ENCODE data around the gene SUPV3L1.
"Not testable (repeated sequence)": the region's sequence is repeated elsewhere in the genome, so short reads cannot be mapped to it uniquely, and the experiment has no call there.

The SUPV3L1 gene

DNA sequence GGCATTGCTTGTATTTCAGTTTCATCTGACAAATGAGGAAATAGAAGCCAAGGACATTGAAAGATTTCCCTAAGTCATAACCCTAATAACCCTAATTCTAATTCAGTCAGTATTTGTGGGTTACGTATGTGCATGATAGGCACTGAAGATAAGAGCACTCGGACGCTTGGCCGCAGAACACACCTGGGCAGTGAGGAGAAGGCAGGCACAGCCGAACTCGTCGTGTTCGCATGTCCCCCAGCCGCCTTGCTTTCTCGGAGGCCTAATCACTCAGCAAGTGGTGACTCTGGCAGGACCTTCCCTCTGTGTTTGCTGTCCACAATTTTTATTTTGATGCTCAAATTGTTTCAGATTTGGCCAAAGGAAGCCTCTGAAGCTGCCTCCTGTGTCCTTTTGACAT is 63.8 kb downstream of the SUPV3L1 start:
- TF ChIP-seq, protein P1, sequence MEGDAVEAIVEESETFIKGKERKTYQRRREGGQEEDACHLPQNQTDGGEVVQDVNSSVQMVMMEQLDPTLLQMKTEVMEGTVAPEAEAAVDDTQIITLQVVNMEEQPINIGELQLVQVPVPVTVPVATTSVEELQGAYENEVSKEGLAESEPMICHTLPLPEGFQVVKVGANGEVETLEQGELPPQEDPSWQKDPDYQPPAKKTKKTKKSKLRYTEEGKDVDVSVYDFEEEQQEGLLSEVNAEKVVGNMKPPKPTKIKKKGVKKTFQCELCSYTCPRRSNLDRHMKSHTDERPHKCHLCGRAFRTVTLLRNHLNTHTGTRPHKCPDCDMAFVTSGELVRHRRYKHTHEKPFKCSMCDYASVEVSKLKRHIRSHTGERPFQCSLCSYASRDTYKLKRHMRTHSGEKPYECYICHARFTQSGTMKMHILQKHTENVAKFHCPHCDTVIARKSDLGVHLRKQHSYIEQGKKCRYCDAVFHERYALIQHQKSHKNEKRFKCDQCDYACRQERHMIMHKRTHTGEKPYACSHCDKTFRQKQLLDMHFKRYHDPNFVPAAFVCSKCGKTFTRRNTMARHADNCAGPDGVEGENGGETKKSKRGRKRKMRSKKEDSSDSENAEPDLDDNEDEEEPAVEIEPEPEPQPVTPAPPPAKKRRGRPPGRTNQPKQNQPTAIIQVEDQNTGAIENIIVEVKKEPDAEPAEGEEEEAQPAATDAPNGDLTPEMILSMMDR (IDR thresholded peaks at IDR 0.05; ENCODE audit: insufficient read depth, low read depth, low read length, missing control alignments), result no peak
- no peak overlapping the region for H3K4me3 ChIP-seq (ENCODE audit: low read length)
- no peak for DNase-seq (ENCODE audit: low read depth)

DNA sequence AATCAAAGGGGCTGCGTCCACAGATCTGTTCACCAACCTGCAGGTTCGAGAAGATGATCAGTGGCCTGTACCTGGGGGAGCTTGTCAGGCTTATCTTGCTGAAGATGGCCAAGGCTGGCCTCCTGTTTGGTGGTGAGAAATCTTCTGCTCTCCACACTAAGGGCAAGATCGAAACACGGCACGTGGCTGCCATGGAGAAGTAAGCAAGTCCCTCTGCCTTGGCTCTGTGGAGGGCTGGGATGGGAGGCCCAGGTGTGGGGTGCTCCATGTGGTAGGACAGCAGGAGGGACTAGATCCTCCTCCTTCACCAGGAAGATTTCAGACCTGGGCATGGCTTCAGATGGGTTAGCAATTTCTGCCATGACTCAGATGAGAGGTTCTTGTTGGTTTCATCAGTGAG is 66.0 kb downstream of the SUPV3L1 start:
- TF ChIP-seq, protein P1 (IDR thresholded peaks at IDR 0.05; ENCODE audit: insufficient read depth, low read depth, low read length, missing control alignments), result no peak
- no peak for DNase-seq (ENCODE audit: low read depth)
- H3K4me3 ChIP-seq (ENCODE audit: low read length), result no peak overlapping the region

DNA sequence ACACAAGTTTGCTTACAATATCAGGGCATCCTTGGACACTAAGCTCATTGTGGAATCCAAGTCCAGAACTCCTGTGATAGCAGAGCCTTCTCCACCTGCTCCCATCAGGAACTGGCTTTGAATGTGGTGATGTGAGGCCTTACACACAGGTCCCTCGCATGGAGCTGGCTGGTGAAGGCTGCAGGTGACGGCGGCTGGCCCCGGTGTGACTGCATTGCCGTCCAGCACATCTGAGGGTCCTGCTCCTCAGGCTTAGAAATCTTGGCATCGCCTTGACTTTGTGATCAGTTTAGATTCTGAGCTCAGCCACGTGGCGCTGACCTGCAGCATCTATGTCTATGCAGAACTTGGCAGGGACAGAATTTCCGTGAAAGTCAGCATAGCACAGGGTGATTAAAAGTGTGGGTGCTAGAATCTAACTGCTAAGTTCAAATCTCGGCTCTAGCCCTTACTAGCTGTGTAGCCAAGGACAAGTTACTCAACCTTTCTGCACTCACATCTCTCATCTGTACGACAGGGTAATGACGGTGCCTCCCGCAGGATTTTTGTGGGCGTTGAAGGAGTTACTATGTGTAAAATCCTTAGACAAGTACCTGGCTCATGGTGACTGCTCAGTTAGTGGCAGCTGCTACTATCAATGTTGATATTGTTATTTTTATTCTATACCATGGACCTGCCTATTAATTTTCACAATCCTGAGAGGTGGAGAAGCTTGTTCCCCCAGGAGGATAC is 66.7 kb downstream of the SUPV3L1 start:
- no peak overlapping the region for H3K4me3 ChIP-seq (ENCODE audit: low read length)
- TF ChIP-seq, protein P1 (IDR thresholded peaks at IDR 0.05; ENCODE audit: insufficient read depth, low read depth, low read length, missing control alignments), result no peak
- DNase-seq (ENCODE audit: low read depth), result no peak

DNA sequence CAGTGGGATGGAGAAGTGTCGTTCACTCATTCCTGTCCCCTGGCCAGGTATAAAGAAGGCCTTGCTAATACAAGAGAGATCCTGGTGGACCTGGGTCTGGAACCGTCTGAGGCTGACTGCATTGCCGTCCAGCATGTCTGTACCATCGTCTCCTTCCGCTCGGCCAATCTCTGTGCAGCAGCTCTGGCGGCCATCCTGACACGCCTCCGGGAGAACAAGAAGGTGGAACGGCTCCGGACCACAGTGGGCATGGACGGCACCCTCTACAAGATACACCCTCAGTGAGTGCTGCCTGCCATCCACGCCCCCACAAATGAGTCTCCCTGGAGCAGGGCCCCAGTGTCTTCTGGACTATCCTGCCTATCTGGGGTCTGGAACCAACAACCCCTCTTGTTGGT is 67.3 kb downstream of the SUPV3L1 start:
- TF ChIP-seq, protein P1 (IDR thresholded peaks at IDR 0.05; ENCODE audit: insufficient read depth, low read depth, low read length, missing control alignments), result no peak
- H3K4me3 ChIP-seq (ENCODE audit: low read length), result no peak overlapping the region
- no peak for DNase-seq (ENCODE audit: low read depth)

DNA sequence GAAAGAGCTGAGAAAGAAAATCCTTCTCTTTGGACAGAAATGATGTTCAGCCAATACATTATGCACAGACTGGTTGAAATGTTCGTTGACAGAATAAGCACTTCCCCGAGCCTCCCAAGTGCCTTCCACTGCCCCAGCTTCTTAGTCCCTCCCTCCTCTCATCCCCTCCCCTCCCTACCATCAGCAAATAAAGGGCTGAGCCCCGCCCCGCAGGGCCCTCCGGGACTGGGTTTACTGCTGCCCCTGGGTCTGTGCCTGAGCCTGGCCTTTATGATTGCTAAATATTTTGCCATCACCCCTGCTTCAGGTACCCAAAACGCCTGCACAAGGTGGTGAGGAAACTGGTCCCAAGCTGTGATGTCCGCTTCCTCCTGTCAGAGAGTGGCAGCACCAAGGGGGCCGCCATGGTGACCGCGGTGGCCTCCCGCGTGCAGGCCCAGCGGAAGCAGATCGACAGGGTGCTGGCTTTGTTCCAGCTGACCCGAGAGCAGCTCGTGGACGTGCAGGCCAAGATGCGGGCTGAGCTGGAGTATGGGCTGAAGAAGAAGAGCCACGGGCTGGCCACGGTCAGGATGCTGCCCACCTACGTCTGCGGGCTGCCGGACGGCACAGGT is 68.2 kb downstream of the SUPV3L1 start:
- TF ChIP-seq, protein P1 (IDR thresholded peaks at IDR 0.05; ENCODE audit: insufficient read depth, low read depth, low read length, missing control alignments), result no peak

DNA sequence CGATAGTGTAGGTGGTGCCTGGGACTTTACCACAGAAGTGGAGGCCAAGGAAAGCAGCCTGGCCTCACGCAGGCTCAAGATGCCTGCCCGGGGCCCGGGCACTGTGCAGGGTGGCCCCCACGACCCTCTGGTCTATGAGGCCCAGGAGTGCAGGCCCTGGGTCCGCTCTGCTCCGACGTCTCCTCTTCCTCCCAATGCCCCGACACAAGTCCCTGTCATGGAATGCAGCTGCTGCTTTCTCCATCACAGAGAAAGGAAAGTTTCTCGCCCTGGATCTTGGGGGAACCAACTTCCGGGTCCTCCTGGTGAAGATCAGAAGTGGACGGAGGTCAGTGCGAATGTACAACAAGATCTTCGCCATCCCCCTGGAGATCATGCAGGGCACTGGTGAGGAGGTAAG is 70.0 kb downstream of the SUPV3L1 start:
- TF ChIP-seq, protein P1 (IDR thresholded peaks at IDR 0.05; ENCODE audit: insufficient read depth, low read depth, low read length, missing control alignments), result no peak
- DNase-seq (ENCODE audit: low read depth), result no peak
- H3K4me3 ChIP-seq (ENCODE audit: low read length), result no peak overlapping the region

More for the DNA sequence above, 68.2 kb downstream of the SUPV3L1 start:
- no peak for DNase-seq (ENCODE audit: low read depth)
- H3K4me3 ChIP-seq (ENCODE audit: low read length), result no peak overlapping the region

DNA sequence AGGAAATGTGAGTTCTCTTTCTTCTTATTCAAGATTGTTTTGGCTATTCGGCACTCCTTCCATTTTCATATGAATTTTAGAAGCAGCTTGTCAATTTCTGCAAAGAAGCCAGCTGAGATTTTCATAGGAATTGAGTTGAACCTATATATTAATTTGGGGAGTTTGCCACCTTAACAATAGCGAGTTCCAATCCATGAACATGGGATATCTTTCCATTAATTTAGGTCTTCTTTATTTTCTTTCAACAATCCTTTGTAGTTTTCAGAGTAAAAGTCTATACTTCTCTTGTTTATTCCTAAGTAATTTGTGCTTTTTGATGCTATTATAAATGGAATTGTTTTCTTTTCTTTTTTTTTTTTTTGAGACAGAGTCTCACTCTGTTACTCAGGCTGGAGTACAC is 71.4 kb downstream of the SUPV3L1 start:
- DNase-seq (ENCODE audit: low read depth); H3K4me3 ChIP-seq (ENCODE audit: low read length): not testable (repeated sequence)
